ENCODE results near the gene S100A6. TPM values are rescaled to one million over a fixed set of nuclear protein-coding genes. Genes with fewer than 3 reads are reported as not detected.

S100A6 gene
- total RNA-seq, 1 experiment from 2014 or later, result 1,521 TPM

DNA sequence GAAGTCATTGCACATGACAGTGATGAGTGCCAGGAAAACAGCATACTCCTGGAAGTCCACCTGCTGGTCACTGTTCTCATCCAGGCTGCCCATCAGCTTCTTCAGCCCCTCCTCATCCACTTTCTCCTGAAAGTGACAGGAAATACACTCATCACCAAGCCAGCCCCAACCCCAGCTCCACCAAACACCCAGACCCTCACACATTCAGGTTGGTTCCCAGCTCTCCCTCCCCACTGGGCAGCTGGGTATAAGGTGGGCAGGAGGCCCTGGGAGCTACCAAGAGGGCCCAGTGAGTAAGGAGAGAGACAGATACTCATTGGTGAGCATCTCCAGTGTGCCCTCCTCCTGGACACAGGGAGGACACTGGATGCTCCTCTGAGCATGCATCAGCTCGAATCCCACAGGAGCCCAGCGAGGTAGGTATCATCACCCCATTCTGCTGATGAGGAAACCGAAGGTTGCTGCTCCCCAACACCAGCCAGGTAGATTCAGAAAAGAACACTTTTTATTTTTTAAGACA, 25.7 kb upstream of the S100A6 start:
- intact Hi-C loops (cut with micrococcal nuclease; ENCODE audit: unreplicated experiment), result no loop called here
- Mint-ChIP-seq H3K4me3 (ENCODE audit: low read depth, unreplicated experiment) (no peak overlapping the region), H3K27me3 (ENCODE audit: unreplicated experiment) (no peaks in the 10 kb centered on the region), H3K27ac (ENCODE audit: unreplicated experiment) (no peak overlapping the region), H3K4me1 (ENCODE audit: low read depth, unreplicated experiment) (peaks cover 16% of the 10 kb centered on the region), H3K9me3 (ENCODE audit: low read depth, unreplicated experiment) (no peaks in the 10 kb centered on the region), H3K36me3 (ENCODE audit: insufficient read depth, unreplicated experiment) (peaks cover 15% of the 10 kb centered on the region)
- CTCF ChIA-PET, result interaction anchor here (1.1 to 1.6 kb wide), 3 partner anchors 9 to 29 kb away, joined by 3 read pairs; no protein-coding TSS in a partner anchor
- no peak for DNase-seq
- TF ChIP-seq, protein P1, sequence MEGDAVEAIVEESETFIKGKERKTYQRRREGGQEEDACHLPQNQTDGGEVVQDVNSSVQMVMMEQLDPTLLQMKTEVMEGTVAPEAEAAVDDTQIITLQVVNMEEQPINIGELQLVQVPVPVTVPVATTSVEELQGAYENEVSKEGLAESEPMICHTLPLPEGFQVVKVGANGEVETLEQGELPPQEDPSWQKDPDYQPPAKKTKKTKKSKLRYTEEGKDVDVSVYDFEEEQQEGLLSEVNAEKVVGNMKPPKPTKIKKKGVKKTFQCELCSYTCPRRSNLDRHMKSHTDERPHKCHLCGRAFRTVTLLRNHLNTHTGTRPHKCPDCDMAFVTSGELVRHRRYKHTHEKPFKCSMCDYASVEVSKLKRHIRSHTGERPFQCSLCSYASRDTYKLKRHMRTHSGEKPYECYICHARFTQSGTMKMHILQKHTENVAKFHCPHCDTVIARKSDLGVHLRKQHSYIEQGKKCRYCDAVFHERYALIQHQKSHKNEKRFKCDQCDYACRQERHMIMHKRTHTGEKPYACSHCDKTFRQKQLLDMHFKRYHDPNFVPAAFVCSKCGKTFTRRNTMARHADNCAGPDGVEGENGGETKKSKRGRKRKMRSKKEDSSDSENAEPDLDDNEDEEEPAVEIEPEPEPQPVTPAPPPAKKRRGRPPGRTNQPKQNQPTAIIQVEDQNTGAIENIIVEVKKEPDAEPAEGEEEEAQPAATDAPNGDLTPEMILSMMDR (IDR thresholded peaks at IDR 0.05; ENCODE audit: unreplicated experiment), result no peak
- BruUV-seq (replicated peaks), result no TSS peak

DNA sequence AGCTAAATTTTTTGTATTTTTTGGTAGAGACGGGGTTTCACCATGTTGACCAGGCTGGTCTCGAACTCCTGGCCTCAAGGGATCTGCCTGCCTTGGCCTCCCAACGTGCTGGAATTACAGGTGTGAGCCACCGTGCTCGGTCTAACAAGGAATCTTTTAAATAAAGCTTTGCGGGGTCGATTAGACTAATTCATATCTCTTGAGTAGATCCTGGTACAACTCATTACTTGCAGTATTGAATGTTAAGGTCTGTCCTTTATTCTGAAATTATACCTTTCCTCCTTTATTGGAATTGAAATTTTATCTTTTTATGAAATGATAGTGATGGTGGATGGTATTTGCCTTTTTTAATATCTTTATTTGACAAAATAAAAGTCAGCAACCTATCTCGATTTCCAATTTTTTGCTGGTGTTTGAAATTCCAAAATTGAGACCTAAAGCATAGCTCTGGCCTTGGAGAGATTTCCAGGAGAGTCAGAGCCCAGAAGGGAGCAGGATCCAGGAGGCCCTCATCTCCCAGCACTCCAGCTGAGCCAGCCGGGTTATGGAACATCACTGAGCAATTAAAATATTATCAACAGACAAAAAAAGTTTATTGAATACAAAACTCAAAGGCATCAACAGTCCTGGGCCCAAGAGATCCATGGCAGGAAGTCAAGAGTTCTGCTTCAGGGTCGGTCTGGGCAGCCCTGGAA, 25.1 kb upstream of the S100A6 start:
- Mint-ChIP-seq H3K36me3 (ENCODE audit: insufficient read depth, unreplicated experiment) (peaks cover 9% of the 10 kb centered on the region), H3K27me3 (ENCODE audit: unreplicated experiment) (no peaks in the 10 kb centered on the region), H3K27ac (ENCODE audit: unreplicated experiment) (no peak overlapping the region), H3K4me3 (ENCODE audit: low read depth, unreplicated experiment) (no peak overlapping the region), H3K4me1 (ENCODE audit: low read depth, unreplicated experiment) (peaks cover 10% of the 10 kb centered on the region), H3K9me3 (ENCODE audit: low read depth, unreplicated experiment) (no peaks in the 10 kb centered on the region)
- TF ChIP-seq, protein P1 (IDR thresholded peaks at IDR 0.05; ENCODE audit: unreplicated experiment), result no peak
- no TSS peak for BruUV-seq (replicated peaks)
- no peak for DNase-seq
- CTCF ChIA-PET, result interaction anchor here (0.6 to 1.1 kb wide), 5 partner anchors 9 to 298 kb away, joined by 3 read pairs; no protein-coding TSS in a partner anchor
- intact Hi-C loops (cut with micrococcal nuclease; ENCODE audit: unreplicated experiment), result no loop called here

DNA sequence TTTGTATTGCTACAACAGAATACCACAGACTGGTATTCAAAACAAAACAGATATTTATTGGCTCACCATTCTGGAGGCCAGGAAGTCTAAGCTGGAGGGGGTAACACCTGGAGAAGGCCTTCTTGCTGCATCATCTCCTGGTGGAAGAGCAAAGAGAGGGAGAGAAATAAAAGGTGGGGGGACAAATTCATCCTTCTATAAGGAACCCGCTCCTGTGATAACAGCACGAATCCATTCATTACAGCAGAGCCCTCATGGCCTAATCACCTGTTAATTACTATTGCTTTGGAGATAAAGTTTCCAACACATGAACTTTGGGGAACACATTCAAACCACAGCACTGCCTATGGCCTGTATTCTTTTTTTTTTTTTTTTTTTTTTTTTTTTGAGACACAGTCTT, 24.4 kb upstream of the S100A6 start:
- intact Hi-C loops (cut with micrococcal nuclease; ENCODE audit: unreplicated experiment), result no loop called here
- no TSS peak for BruUV-seq (replicated peaks)
- Mint-ChIP-seq H3K27ac (ENCODE audit: unreplicated experiment) (no peak overlapping the region), H3K36me3 (ENCODE audit: insufficient read depth, unreplicated experiment) (peaks cover 2% of the 10 kb centered on the region), H3K27me3 (ENCODE audit: unreplicated experiment) (no peaks in the 10 kb centered on the region), H3K9me3 (ENCODE audit: low read depth, unreplicated experiment) (no peaks in the 10 kb centered on the region), H3K4me3 (ENCODE audit: low read depth, unreplicated experiment) (no peak overlapping the region), H3K4me1 (ENCODE audit: low read depth, unreplicated experiment) (peaks cover 4% of the 10 kb centered on the region)
- no peak for DNase-seq
- TF ChIP-seq, protein P1 (IDR thresholded peaks at IDR 0.05; ENCODE audit: unreplicated experiment), result no peak
- CTCF ChIA-PET, result interaction anchor here (0.7 to 1.1 kb wide), 3 partner anchors 45 to 298 kb away, joined by 3 read pairs; no protein-coding TSS in a partner anchor

DNA sequence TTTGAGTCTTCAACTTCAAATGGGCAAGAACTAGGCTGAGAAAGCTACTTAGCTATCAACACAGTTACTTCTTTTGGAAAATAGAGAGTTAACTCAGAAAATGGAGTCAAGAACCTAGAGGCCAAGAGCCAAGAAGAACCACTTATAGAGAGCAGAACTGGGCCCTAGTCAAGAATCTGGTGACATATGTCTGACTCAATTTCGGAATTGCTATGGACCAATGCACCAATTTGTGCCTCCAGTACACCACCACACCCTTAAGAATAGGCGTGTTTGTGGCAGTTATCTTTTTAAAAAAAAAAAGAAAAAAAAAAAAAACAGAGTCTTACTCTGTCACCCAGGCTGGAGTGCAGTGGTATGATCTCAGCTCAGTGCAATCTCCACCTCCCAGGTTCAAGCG, 22.1 kb upstream of the S100A6 start:
- H3K27me3 Mint-ChIP-seq (ENCODE audit: unreplicated experiment), result no peaks in the 10 kb centered on the region
- no peak overlapping the region for H3K4me3 Mint-ChIP-seq (ENCODE audit: low read depth, unreplicated experiment)
- no peaks in the 10 kb centered on the region for H3K36me3 Mint-ChIP-seq (ENCODE audit: insufficient read depth, unreplicated experiment)
- BruUV-seq (replicated peaks), result no TSS peak
- TF ChIP-seq, protein P1 (IDR thresholded peaks at IDR 0.05; ENCODE audit: unreplicated experiment), result no peak
- CTCF ChIA-PET, result no interaction called here
- intact Hi-C loops (cut with micrococcal nuclease; ENCODE audit: unreplicated experiment), result no loop called here
- H3K4me1 Mint-ChIP-seq (ENCODE audit: low read depth, unreplicated experiment), result peaks cover 12% of the 10 kb centered on the region
- no peak for DNase-seq
- no peaks in the 10 kb centered on the region for H3K9me3 Mint-ChIP-seq (ENCODE audit: low read depth, unreplicated experiment)
- no peak overlapping the region for H3K27ac Mint-ChIP-seq (ENCODE audit: unreplicated experiment)

Data from Calu3 (cell line).